NB4 (cell line): ENCODE results near the gene MEPCE.
A peak's percentile ranks its signal among the peaks of the same experiment; 100 is the strongest.

Experiments used
- POLR2A ChIP-seq: IDR thresholded peaks from 2 replicates; pipeline ENCODE4 v1.6.1; 2011; ENCODE audit warnings: mild to moderate bottlenecking; ENCODE audit not compliant: insufficient read length; ENCODE audit errors: extremely low read depth
- TF ChIP-seq, protein P1 (sequence below): IDR thresholded peaks from 2 replicates; pipeline ENCODE4 v1.6.1; 2011; ENCODE audit warnings: low read depth, low read length
- TF ChIP-seq, protein P2 (sequence below): IDR thresholded peaks from one replicate; pipeline ENCODE4 v1.5.1; 2012; ENCODE audit warnings: low read depth, low read length

GRCh38 chr7:100400656-100401055 is 29.0 kb upstream of the MEPCE start:
- TF ChIP-seq, protein P1, sequence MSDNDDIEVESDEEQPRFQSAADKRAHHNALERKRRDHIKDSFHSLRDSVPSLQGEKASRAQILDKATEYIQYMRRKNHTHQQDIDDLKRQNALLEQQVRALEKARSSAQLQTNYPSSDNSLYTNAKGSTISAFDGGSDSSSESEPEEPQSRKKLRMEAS = no peak
- TF ChIP-seq, protein P2, sequence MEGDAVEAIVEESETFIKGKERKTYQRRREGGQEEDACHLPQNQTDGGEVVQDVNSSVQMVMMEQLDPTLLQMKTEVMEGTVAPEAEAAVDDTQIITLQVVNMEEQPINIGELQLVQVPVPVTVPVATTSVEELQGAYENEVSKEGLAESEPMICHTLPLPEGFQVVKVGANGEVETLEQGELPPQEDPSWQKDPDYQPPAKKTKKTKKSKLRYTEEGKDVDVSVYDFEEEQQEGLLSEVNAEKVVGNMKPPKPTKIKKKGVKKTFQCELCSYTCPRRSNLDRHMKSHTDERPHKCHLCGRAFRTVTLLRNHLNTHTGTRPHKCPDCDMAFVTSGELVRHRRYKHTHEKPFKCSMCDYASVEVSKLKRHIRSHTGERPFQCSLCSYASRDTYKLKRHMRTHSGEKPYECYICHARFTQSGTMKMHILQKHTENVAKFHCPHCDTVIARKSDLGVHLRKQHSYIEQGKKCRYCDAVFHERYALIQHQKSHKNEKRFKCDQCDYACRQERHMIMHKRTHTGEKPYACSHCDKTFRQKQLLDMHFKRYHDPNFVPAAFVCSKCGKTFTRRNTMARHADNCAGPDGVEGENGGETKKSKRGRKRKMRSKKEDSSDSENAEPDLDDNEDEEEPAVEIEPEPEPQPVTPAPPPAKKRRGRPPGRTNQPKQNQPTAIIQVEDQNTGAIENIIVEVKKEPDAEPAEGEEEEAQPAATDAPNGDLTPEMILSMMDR = peak; percentile 41
- no peak for TF ChIP-seq POLR2A
